Measurements from ENCODE around the gene SRPX2. TPM values are rescaled to one million over a fixed set of nuclear protein-coding genes. Genes with fewer than 3 reads are reported as not detected.

SRPX2 gene
- total and polyA plus RNA-seq, 10 donors, result 3.7 to 57.5 (median 21.6) TPM

DNA sequence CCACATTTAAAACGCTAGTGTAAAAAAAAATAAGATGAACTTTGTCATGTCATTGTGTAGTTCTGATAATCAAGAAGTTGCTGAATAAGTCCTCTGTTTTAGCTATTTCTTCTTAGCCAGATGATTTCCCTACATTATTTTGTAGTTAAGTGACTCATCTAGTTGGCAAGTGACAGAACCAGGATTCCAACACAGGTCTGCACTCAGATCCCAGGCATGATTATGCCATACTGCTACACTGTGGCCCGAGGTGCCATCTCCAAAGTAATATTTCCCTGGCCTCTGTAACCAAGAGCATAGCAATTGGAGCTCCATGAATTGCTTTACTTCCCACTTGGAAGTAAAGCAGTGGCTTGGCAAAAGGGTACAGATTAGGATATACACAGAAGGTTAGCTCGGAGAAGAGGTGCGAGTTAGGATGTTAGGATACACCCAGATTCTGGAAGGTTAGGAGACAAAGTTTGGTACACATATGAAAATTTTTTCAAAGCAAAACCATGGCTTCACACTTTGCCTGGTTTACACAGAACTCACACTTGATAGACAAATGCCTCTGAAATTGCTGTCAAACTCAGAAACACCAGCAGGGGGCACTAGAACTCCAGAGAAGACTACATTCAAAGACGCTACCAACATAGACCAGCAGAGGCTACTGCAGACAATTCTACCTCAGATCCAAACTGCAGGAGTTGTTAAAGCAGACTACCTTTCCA lies 41.4 kb downstream of the SRPX2 start:
- H3K27ac ChIP-seq, result no peak overlapping the region
- DNase-seq, result no peak
- no peak overlapping the region for H3K4me3 ChIP-seq
- no peaks in the 10 kb centered on the region for H3K36me3 ChIP-seq
- no peaks in the 10 kb centered on the region for H3K9me3 ChIP-seq
- 33 to 66% (median 47%) methylated on average over 5 of the region's 5 CpGs for WGBS, 5 donors
- H3K4me1 ChIP-seq, result peaks cover 0 to 23% (median 0%) of the 10 kb centered on the region in 6 donors
- intact Hi-C loops (cut with DNase I; ENCODE audit: low total_unique reads), result loop anchor here (2.0 kb wide), 1 partner anchor 87 kb away; no protein-coding TSS in a partner anchor
- no peaks in the 10 kb centered on the region for H3K27me3 ChIP-seq (replicated peaks in 1 of 7)
- no peak for TF ChIP-seq POLR2A (IDR thresholded peaks at IDR 0.05)
- TF ChIP-seq, protein P1, sequence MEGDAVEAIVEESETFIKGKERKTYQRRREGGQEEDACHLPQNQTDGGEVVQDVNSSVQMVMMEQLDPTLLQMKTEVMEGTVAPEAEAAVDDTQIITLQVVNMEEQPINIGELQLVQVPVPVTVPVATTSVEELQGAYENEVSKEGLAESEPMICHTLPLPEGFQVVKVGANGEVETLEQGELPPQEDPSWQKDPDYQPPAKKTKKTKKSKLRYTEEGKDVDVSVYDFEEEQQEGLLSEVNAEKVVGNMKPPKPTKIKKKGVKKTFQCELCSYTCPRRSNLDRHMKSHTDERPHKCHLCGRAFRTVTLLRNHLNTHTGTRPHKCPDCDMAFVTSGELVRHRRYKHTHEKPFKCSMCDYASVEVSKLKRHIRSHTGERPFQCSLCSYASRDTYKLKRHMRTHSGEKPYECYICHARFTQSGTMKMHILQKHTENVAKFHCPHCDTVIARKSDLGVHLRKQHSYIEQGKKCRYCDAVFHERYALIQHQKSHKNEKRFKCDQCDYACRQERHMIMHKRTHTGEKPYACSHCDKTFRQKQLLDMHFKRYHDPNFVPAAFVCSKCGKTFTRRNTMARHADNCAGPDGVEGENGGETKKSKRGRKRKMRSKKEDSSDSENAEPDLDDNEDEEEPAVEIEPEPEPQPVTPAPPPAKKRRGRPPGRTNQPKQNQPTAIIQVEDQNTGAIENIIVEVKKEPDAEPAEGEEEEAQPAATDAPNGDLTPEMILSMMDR (IDR thresholded peaks at IDR 0.05 in 8 of 11, conservative IDR thresholded peaks at IDR 0.05 in 3 of 11), result peak; percentile 50 to 95 (median 74)
- TF ChIP-seq POLR2AphosphoS5 (IDR thresholded peaks at IDR 0.05), result no peak

DNA sequence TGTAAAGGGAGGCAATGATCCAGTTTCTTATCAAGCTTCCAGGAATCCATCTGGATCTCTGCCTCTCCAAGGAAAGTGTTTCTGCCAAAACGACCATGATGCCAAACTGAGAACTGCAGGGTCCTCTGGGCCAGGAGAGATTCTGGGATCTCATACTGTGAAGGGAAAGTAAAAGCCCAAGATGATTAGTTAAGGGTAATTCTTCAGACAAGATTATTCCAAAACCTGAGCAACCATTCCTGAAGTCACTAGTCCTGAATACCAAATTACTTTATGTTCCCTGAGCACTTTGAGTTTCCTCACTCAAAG lies 42.0 kb downstream of the SRPX2 start:
- Histone ChIP-seq H3K9me3 (no peaks in the 10 kb centered on the region), H3K36me3 (no peaks in the 10 kb centered on the region), H3K4me1 (peaks cover 0 to 23% (median 0%) of the 10 kb centered on the region in 6 donors), H3K27ac (no peak overlapping the region), H3K4me3 (no peak overlapping the region), H3K27me3 (replicated peaks in 1 of 7) (no peaks in the 10 kb centered on the region)
- 21 to 86% (median 52%) methylated on average over 1 of the region's 1 CpG for WGBS, 5 donors
- intact Hi-C loops (cut with DNase I; ENCODE audit: low total_unique reads), result loop anchor here (2.0 kb wide), 1 partner anchor 87 kb away; no protein-coding TSS in a partner anchor
- TF ChIP-seq POLR2AphosphoS5 (IDR thresholded peaks at IDR 0.05) (no peak), POLR2A (IDR thresholded peaks at IDR 0.05) (no peak)
- TF ChIP-seq, protein P1 (IDR thresholded peaks at IDR 0.05 in 8 of 11, conservative IDR thresholded peaks at IDR 0.05 in 3 of 11), result peak in 1 of 11 experiments; percentile 9
- DNase-seq, result no peak

DNA sequence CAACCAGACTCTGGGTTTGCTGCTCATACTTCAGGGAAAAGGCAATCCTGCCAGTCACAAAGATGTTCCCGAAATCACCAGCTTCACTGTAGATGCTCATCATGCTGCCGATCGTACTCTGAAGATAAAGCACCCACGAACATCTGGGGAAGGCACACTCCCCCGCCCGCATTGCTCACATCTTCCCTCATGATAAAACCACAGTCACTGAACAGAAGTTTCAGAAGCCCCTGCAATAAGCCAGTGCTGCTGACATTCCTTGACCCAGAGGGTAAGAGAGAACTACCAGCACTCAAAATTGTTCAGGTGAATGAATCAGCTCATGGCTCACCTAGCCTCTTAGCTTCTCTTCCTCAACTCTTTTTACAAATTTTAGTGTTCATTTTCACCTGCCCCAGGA lies 43.1 kb downstream of the SRPX2 start:
- H3K9me3 ChIP-seq, result no peaks in the 10 kb centered on the region
- DNase-seq, result no peak
- H3K4me3 ChIP-seq, result no peak overlapping the region
- 20 to 47% (median 44%) methylated on average over 1 to 6 of the region's 6 CpGs for WGBS, 5 donors
- intact Hi-C loops (cut with DNase I; ENCODE audit: low total_unique reads), result no loop called here
- no peaks in the 10 kb centered on the region for H3K36me3 ChIP-seq
- TF ChIP-seq POLR2AphosphoS5 (IDR thresholded peaks at IDR 0.05) (no peak), POLR2A (IDR thresholded peaks at IDR 0.05) (no peak)
- TF ChIP-seq, protein P1 (IDR thresholded peaks at IDR 0.05 in 8 of 11, conservative IDR thresholded peaks at IDR 0.05 in 3 of 11), result no peak
- peak overlapping the region in 2 of 8 donors; percentile 10 to 25 for H3K27ac ChIP-seq
- peaks cover 0 to 23% (median 0%) of the 10 kb centered on the region in 6 donors for H3K4me1 ChIP-seq
- H3K27me3 ChIP-seq (replicated peaks in 1 of 7), result peaks cover 0 to 5% (median 0%) of the 10 kb centered on the region in 7 donors

DNA sequence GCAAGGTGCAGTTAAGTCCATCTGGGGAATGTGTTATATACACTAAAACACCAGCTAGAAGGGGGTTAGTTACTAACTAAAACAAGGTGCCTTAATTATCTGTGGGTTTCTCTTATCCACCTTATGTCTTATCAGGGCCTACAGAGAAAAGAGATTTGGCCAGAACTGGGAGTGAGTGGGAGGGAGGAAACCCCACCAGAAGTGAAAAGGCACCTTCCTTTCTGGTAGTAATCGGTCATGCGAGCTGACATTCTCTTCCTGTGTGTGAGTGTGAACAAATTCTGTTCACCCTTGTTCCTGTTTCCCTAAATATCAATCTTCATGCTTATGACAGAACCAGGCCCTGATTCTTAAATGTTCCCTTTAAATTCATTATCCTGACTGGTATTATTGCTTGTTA lies 43.5 kb downstream of the SRPX2 start:
- Histone ChIP-seq H3K27ac (peak overlapping the region in 2 of 8 donors; percentile 25), H3K4me3 (no peak overlapping the region), H3K4me1 (peaks cover 0 to 23% (median 0%) of the 10 kb centered on the region in 6 donors), H3K9me3 (no peaks in the 10 kb centered on the region), H3K27me3 (replicated peaks in 1 of 7) (peaks cover 0 to 6% (median 0%) of the 10 kb centered on the region in 7 donors), H3K36me3 (no peaks in the 10 kb centered on the region)
- intact Hi-C loops (cut with DNase I; ENCODE audit: low total_unique reads), result no loop called here
- WGBS, 5 donors, result 0 to 23% (median 8%) methylated on average over 2 of the region's 2 CpGs
- DNase-seq, result no peak
- no peak for TF ChIP-seq POLR2AphosphoS5 (IDR thresholded peaks at IDR 0.05)
